Nephron (organoid): ENCODE data around the gene ZBP1.

Source experiments
- H3K27ac Mint-ChIP-seq, 3 experiments: 2 replicates each; pipeline ENCODE4 v1.8.0; 2020; ENCODE audit warnings: mixed read lengths in 3 of 3, mild to moderate bottlenecking in 2 of 3, moderate library complexity in 1 of 3
- H3K27me3 Mint-ChIP-seq: 2 replicates; pipeline ENCODE4 v1.8.0; 2021; ENCODE audit warnings: low read depth, mild to moderate bottlenecking, moderate library complexity, mixed read lengths
- H3K36me3 Mint-ChIP-seq: 2 replicates; pipeline ENCODE4 v1.8.0; 2020; ENCODE audit warnings: low read depth, mixed read lengths
- H3K4me1 Mint-ChIP-seq: 2 replicates; pipeline ENCODE4 v1.8.0; 2020; ENCODE audit warnings: mixed read lengths
- H3K4me3 Mint-ChIP-seq, 3 experiments: 2 replicates each; pipeline ENCODE4 v1.8.0; 2020; ENCODE audit warnings: mild to moderate bottlenecking in 3 of 3, mixed read lengths in 3 of 3, moderate library complexity in 2 of 3
- H3K9me3 Mint-ChIP-seq: 2 replicates; pipeline ENCODE4 v1.8.0; 2020; ENCODE audit warnings: mixed read lengths
- CTCF ChIP-seq, 3 experiments: fragments of 200-600 bp; sonication (generic); IDR thresholded peaks; one replicate each; pipeline ENCODE4 v1.5.0; 2021; ENCODE audit warnings: antibody characterized with exemption in 3 of 3; ENCODE audit not compliant: unreplicated experiment in 3 of 3

The ZBP1 gene

GRCh38 chr20:57610261-57610952, 9.8 kb downstream of the ZBP1 start:
- H3K36me3 Mint-ChIP-seq = no peaks in the 10 kb centered on the region
- H3K4me3 Mint-ChIP-seq = no peak overlapping the region
- no peaks in the 10 kb centered on the region for H3K9me3 Mint-ChIP-seq
- TF ChIP-seq CTCF (IDR thresholded peaks at IDR 0.05; ENCODE audit: unreplicated experiment in 3 of 3) = no peak
- peak overlapping the region in 1 of 3 experiments; percentile 55 for H3K27ac Mint-ChIP-seq
- peaks cover 11% of the 10 kb centered on the region for H3K4me1 Mint-ChIP-seq
- peaks cover 7% of the 10 kb centered on the region for H3K27me3 Mint-ChIP-seq

- TF ChIP-seq CTCF (IDR thresholded peaks at IDR 0.05; ENCODE audit: unreplicated experiment in 3 of 3) = no peak
- no peaks in the 10 kb centered on the region for H3K36me3 Mint-ChIP-seq
- H3K9me3 Mint-ChIP-seq = no peaks in the 10 kb centered on the region
- H3K27me3 Mint-ChIP-seq = peaks cover 7% of the 10 kb centered on the region
- H3K4me1 Mint-ChIP-seq = peaks cover 11% of the 10 kb centered on the region
- H3K4me3 Mint-ChIP-seq = no peak overlapping the region
- peak overlapping the region in 1 of 3 experiments; percentile 17 for H3K27ac Mint-ChIP-seq
Observed at GRCh38 chr20:57609842-57610167, 10.4 kb downstream of the ZBP1 start.

- peaks cover 11% of the 10 kb centered on the region for H3K27me3 Mint-ChIP-seq
- no peak overlapping the region for H3K4me3 Mint-ChIP-seq
- peak overlapping the region in 1 of 3 experiments; percentile 17 for H3K27ac Mint-ChIP-seq
- H3K9me3 Mint-ChIP-seq = no peaks in the 10 kb centered on the region
- no peaks in the 10 kb centered on the region for H3K36me3 Mint-ChIP-seq
- peaks cover 11% of the 10 kb centered on the region for H3K4me1 Mint-ChIP-seq
- no peak for TF ChIP-seq CTCF (IDR thresholded peaks at IDR 0.05; ENCODE audit: unreplicated experiment in 3 of 3)
Observed at GRCh38 chr20:57609086-57609841, 11.0 kb downstream of the ZBP1 start.

- Mint-ChIP-seq H3K36me3 (no peaks in the 10 kb centered on the region), H3K27ac (no peak overlapping the region), H3K27me3 (peaks cover 11% of the 10 kb centered on the region), H3K4me1 (peaks cover 11% of the 10 kb centered on the region), H3K9me3 (no peaks in the 10 kb centered on the region), H3K4me3 (no peak overlapping the region)
- TF ChIP-seq CTCF (IDR thresholded peaks at IDR 0.05; ENCODE audit: unreplicated experiment in 3 of 3) = no peak
Observed at GRCh38 chr20:57608516-57608915, 11.7 kb downstream of the ZBP1 start.

- H3K4me1 Mint-ChIP-seq = peaks cover 11% of the 10 kb centered on the region
- H3K27ac Mint-ChIP-seq = no peak overlapping the region
- H3K4me3 Mint-ChIP-seq = no peak overlapping the region
- H3K9me3 Mint-ChIP-seq = no peaks in the 10 kb centered on the region
- no peak for TF ChIP-seq CTCF (IDR thresholded peaks at IDR 0.05; ENCODE audit: unreplicated experiment in 3 of 3)
- no peaks in the 10 kb centered on the region for H3K36me3 Mint-ChIP-seq
- H3K27me3 Mint-ChIP-seq = peaks cover 10% of the 10 kb centered on the region
Observed at GRCh38 chr20:57605878-57606277, 14.3 kb downstream of the ZBP1 start.
